Stimulated activated naive B cell treated with anti-CD40 and anti-IgM and Interleukin-4, amounts not matched to agents 10 μg/mL and 1 μg/mL and 100 μg/mL, for 72 hours (primary cell): Measurements from ENCODE around the gene LYZL2.
"Not testable (repeated sequence)": the region's sequence is repeated elsewhere in the genome, so short reads cannot be mapped to it uniquely, and the experiment has no call there.

ENCODE experiments used
- ATAC-seq, 2 donors: fragments of 150-1000 bp; cut with Tn5 transposase; replicated peaks; 2 replicates each; pipeline ENCODE4 v1.10.0; 2021; ENCODE audit warnings: moderate library complexity in 1 of 2
- DNase-seq: peaks from one replicate; pipeline ENCODE4 v3.0.0; 2021
- H3K27ac Mint-ChIP-seq: one replicate; pipeline ENCODE4 v1.8.0; 2022; ENCODE audit warnings: mild to moderate bottlenecking, mixed read lengths
- H3K27me3 Mint-ChIP-seq, 2 donors: one replicate each; pipeline ENCODE4 v1.8.0; 2022; ENCODE audit warnings: mixed read lengths in 2 of 2
- H3K36me3 Mint-ChIP-seq, 2 donors: one replicate each; pipeline ENCODE4 v1.8.0; 2022; ENCODE audit warnings: mixed read lengths in 2 of 2, mild to moderate bottlenecking in 1 of 2
- H3K4me1 Mint-ChIP-seq, 2 donors: one replicate each; pipeline ENCODE4 v1.8.0; 2022; ENCODE audit warnings: mixed read lengths in 2 of 2, mild to moderate bottlenecking in 1 of 2
- H3K4me3 Mint-ChIP-seq, 2 donors: one replicate each; pipeline ENCODE4 v1.8.0; 2022; ENCODE audit warnings: mild to moderate bottlenecking in 2 of 2, mixed read lengths in 2 of 2, moderate library complexity in 1 of 2
- H3K9me3 Mint-ChIP-seq, 2 donors: one replicate each; pipeline ENCODE4 v1.8.0; 2022; ENCODE audit warnings: mixed read lengths in 2 of 2, mild to moderate bottlenecking in 1 of 2

Gene LYZL2

DNA sequence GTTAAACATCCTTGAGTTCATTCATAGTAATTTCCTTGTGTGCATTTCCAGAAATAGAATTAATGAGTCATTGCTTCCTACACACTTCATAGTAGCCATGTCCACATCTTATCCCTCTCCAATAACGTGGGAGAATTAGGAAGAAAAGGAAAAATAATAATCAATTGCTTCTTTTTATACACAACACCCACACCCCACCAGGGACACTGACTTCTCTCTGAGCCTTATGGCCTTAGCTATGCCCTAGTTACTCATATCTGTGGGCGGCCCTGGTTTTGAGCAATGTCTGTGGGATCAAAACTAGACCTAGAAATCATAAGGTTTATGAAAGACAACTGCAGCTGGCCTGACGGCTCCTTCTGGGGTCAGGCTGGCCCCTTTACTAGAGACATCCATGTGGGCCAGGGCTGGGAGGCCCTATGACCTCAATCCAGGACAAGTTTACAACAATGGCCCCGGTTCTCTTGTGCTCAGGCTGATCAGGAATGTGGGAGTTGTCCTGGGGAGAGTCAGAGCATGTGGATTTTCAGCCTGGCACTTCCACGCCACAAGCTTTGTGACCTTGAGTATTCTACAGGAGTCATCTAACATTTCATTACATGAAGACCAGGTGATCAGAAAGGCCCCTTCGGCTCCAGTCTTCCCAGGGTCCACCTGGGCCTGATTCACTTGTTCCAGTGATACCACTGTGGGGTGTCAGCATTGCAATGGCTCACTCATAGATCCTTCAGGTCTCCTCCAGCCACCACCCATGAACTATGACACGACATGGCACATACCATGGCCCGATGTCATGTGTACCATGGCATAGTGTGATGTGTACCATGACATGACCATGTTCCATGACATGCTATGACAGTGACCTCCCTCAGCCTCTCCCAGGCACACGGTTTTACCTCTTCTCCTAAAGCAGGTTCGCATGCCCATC is 22.2 kb upstream of the LYZL2 start:
- H3K4me3 Mint-ChIP-seq, H3K36me3 Mint-ChIP-seq, H3K9me3 Mint-ChIP-seq, DNase-seq, H3K4me1 Mint-ChIP-seq, ATAC-seq, H3K27ac Mint-ChIP-seq: not testable (repeated sequence)
- peaks cover 33 to 49% of the 10 kb centered on the region in 2 donors for H3K27me3 Mint-ChIP-seq

DNA sequence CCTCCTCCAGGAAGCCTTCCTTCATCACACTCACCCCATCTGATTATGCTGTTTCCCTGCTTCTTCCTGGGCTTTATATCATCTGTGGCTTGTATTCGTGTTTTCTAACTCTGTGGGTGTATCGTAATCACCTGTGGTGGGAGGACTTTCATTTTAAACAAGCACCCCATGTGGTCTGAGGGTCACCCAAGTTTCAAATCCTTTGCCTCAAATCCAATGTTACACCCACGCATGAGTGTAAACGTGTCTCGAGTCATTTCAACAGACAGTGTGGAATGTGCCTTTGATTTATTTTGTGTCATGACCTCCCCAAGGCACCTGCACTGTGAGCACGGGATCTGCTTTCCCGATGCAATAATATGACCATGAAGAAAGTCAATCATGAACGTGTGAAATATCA is 17.5 kb upstream of the LYZL2 start:
- H3K9me3 Mint-ChIP-seq, result peaks cover 0 to 2% of the 10 kb centered on the region in 2 donors
- no peak overlapping the region for H3K27ac Mint-ChIP-seq
- no peak for DNase-seq
- H3K4me3 Mint-ChIP-seq, result no peak overlapping the region
- peaks cover 42 to 65% of the 10 kb centered on the region in 2 donors for H3K27me3 Mint-ChIP-seq
- no peak for ATAC-seq
- peaks cover 0 to 2% of the 10 kb centered on the region in 2 donors for H3K4me1 Mint-ChIP-seq
- no peaks in the 10 kb centered on the region for H3K36me3 Mint-ChIP-seq

DNA sequence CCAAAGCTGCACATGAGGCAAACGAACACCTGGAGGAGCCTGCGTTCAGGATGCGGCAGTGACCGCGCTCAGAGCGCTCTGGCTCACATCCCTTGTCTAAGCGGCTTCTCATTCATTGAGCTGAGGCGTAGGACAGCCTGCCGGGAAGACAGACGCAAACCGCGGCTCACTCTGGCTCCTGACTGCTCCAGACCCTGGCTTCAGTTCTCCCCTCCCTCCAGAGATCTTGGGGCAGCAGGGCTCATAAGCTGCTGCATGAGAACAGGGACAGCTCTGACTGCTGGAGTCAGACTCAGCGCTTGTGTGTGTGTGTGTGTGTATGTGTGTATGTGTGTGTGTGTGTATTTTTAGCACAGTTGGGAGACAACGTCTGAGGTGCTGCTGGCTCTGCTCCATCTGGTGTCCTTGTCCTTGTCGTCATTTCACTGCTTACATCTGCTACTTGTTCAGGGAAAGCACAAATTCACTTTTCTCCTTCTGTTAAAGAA is 15.8 kb upstream of the LYZL2 start:
- Mint-ChIP-seq H3K4me1 (peaks cover 0 to 2% of the 10 kb centered on the region in 2 donors), H3K9me3 (peaks cover 0 to 2% of the 10 kb centered on the region in 2 donors), H3K27ac (no peak overlapping the region), H3K4me3 (no peak overlapping the region), H3K36me3 (no peaks in the 10 kb centered on the region), H3K27me3 (peaks cover 40 to 63% of the 10 kb centered on the region in 2 donors)
- ATAC-seq (peak in 1 of 2 donors; percentile 39), DNase-seq (no peak)

DNA sequence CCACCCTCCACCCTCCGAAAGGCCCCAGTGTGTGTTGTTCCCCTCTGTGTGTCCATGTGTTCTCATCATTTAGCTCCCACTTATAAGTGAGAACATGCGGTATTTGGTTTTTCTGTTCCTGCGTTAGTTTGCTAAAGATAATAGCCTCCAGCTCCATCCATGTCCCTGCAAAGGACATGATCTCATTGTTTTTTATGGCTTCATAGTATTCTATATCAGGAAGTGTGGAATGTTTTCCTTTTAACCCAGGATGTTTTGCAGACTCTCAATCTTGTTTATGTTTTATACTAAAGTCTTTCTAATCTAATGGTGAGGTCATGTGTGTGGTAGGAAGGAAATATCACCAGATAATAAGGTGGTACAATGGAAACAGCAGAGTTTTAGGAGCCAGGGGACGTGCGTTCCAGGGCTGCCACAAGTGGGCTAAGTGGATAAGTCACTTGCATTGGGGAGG is 14.9 kb upstream of the LYZL2 start:
- not testable (repeated sequence) for H3K36me3 Mint-ChIP-seq, ATAC-seq, H3K4me3 Mint-ChIP-seq, DNase-seq, H3K4me1 Mint-ChIP-seq, H3K27ac Mint-ChIP-seq, H3K9me3 Mint-ChIP-seq
- peaks cover 40 to 63% of the 10 kb centered on the region in 2 donors for H3K27me3 Mint-ChIP-seq

DNA sequence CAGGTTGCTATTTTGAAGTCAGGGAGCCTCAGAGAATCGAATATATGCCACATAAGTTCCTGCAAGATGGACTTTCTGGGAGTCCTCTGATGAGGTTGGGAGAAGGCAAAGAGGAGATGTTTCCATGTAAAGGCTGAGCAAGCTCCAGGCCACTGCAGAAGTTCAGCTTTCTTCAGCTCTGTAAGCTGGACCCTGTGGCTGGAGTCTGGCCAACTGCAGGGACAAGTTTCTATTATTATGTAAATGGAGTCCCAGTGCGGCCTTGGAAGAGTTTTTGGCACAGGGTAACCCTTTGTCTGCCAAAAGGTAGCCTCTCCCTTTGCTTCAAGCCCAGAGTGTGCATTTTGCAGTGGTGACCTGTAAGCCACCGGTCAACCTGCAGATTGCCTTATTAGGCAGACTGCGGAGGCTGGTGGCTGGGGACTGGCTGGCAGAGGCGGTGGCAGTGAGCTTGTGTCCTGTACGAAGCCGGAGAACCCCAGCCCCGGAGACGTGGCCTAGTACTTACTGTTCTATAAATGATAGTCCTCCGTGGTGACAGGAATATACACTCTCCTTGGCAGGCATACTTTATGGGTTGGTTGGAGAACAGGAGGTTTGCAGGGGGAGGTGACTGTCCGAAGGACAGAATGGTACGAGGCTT is 14.1 kb upstream of the LYZL2 start:
- not testable (repeated sequence) for DNase-seq, H3K4me1 Mint-ChIP-seq, H3K27ac Mint-ChIP-seq, H3K4me3 Mint-ChIP-seq, ATAC-seq, H3K36me3 Mint-ChIP-seq, H3K9me3 Mint-ChIP-seq
- peaks cover 35 to 58% of the 10 kb centered on the region in 2 donors for H3K27me3 Mint-ChIP-seq

DNA sequence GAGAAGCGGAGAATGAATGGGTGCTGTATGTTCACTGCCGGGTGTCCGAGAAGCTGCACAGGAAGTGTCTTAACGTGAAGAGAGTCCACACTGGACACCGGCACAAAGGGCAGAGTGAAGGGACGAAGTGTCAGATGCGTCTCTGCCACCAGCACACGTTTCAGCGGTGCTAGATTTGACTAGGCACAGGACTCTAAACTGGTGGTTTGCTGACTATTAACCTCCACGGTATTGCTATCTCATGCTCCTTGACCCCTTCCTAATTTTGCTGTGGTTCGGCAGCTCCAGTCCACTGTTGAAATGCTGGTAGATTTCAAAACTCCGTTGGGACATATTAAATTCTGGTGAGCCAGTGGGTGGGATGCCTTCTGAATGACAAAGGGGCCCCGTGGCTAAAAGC is 13.3 kb upstream of the LYZL2 start:
- not testable (repeated sequence) for H3K9me3 Mint-ChIP-seq, H3K4me3 Mint-ChIP-seq, DNase-seq, H3K27ac Mint-ChIP-seq, H3K36me3 Mint-ChIP-seq, H3K4me1 Mint-ChIP-seq, ATAC-seq
- H3K27me3 Mint-ChIP-seq, result peaks cover 35 to 54% of the 10 kb centered on the region in 2 donors

- Mint-ChIP-seq H3K27ac (no peak overlapping the region), H3K36me3 (no peaks in the 10 kb centered on the region), H3K27me3 (peaks cover 22 to 32% of the 10 kb centered on the region in 2 donors), H3K4me1 (no peaks in the 10 kb centered on the region), H3K4me3 (no peak overlapping the region), H3K9me3 (no peaks in the 10 kb centered on the region)
- DNase-seq (no peak), ATAC-seq (no peak)
Observed at GRCh38 chr10:30639946-30640786, 10.6 kb upstream of the LYZL2 start.

DNA sequence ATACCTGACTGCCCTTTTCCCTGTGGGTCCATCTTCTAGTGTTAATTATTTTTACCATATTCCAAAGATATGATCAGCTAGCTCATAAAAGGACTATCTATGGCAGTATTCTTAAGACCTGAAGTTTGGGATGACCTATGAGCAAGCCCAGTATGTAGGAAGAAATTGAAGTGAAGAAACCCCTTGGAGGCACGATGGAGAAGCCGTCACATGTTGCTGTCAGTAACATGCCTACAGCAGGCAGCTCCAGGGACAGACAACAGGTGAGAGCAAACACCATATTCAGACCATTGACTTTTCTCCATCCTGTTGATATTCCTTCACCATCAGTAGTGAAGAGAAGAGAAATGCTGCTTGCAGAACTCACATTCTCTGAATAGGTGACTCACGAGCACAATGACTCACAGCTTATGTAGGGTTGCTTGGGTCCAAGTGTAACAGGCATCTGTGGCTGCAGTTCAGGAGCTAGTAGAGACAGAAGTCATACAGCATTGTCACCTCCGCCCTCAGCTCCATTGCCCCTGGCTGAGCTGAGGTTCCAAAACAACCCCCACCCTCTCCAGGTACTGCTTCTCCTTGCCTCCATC is 8.4 kb upstream of the LYZL2 start:
- DNase-seq, result no peak
- no peak overlapping the region for H3K4me3 Mint-ChIP-seq
- no peak for ATAC-seq
- H3K27me3 Mint-ChIP-seq, result peaks cover 24 to 31% of the 10 kb centered on the region in 2 donors
- no peaks in the 10 kb centered on the region for H3K9me3 Mint-ChIP-seq
- H3K4me1 Mint-ChIP-seq, result no peaks in the 10 kb centered on the region
- no peak overlapping the region for H3K27ac Mint-ChIP-seq
- H3K36me3 Mint-ChIP-seq, result no peaks in the 10 kb centered on the region

- DNase-seq (no peak), ATAC-seq (no peak)
- no peaks in the 10 kb centered on the region for H3K36me3 Mint-ChIP-seq
- no peak overlapping the region for H3K4me3 Mint-ChIP-seq
- H3K27ac Mint-ChIP-seq, result no peak overlapping the region
- peaks cover 29 to 31% of the 10 kb centered on the region in 2 donors for H3K27me3 Mint-ChIP-seq
- no peaks in the 10 kb centered on the region for H3K4me1 Mint-ChIP-seq
- H3K9me3 Mint-ChIP-seq, result no peaks in the 10 kb centered on the region
Observed at GRCh38 chr10:30631188-30631587, 1.6 kb upstream of the LYZL2 start.

- Mint-ChIP-seq H3K27ac (no peak overlapping the region), H3K27me3 (peaks cover 26 to 28% of the 10 kb centered on the region in 2 donors), H3K36me3 (no peaks in the 10 kb centered on the region), H3K4me3 (no peak overlapping the region), H3K4me1 (no peaks in the 10 kb centered on the region), H3K9me3 (no peaks in the 10 kb centered on the region)
- no peak for DNase-seq
- no peak for ATAC-seq
Observed at GRCh38 chr10:30630571-30630970, 1.0 kb upstream of the LYZL2 start.

DNA sequence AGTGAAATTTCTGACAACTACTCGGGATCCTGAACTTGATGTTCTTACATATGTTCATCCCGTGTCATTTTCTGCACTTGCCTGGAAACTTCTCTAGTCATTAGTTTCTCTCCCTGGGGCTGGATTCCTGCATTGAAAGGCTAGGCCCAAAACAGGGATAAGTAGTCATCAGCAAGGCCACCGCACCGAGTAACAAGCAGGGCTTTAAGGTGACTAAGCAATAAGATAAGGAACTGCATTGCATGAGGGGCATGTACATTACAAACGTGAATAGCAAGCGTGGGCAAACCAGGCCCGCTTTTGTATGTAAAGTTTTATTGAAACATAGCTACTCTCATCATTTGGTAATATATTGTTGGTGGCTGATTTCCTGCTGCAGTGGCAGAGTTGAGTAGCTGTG is 977 bp downstream of the LYZL2 start:
- not testable (repeated sequence) for H3K9me3 Mint-ChIP-seq, H3K4me1 Mint-ChIP-seq, H3K4me3 Mint-ChIP-seq, H3K36me3 Mint-ChIP-seq, H3K27ac Mint-ChIP-seq, ATAC-seq, DNase-seq
- H3K27me3 Mint-ChIP-seq, result peaks cover 21 to 24% of the 10 kb centered on the region in 2 donors

DNA sequence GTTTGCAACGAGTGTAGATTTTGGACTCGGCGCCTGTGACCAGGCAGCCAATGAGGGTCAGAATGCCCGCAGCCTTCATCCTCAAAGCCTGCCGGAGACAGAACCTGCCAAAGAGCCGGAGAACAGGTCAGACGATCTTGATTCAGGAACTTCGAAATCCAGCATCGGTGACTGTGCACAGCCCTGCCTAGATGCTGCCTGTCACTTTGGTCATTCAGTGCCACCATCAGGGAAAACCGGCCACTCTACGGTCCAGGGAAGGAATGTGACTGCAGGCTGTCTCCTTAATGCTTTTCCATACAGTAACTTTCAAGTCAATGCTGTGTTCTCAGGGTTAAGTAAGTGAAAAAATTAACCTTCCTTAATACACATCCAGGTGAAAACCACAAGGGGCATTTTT is 2.7 kb downstream of the LYZL2 start:
- not testable (repeated sequence) for H3K36me3 Mint-ChIP-seq, H3K4me1 Mint-ChIP-seq, H3K9me3 Mint-ChIP-seq, H3K4me3 Mint-ChIP-seq, ATAC-seq, DNase-seq, H3K27ac Mint-ChIP-seq
- peaks cover 10 to 13% of the 10 kb centered on the region in 2 donors for H3K27me3 Mint-ChIP-seq

DNA sequence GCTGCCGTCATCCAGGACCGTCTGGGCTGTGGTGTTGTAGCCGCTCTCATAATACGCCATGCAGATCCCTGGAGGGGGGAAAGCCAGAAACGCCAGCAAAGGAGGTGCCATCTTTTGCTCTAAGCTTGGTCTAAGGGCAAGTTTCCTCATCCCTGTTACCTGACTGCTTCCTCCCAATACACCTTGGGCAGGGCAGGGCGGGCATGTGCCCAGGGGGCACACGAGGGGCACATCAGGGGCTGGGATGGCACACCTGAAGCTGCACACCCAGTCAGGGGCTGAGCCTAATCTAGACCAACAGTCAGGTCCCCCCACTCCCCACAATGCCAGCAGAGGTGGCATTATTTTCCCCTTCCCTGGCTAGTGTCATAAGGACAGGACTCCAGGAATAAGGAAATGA is 3.4 kb downstream of the LYZL2 start:
- not testable (repeated sequence) for ATAC-seq, H3K36me3 Mint-ChIP-seq, H3K9me3 Mint-ChIP-seq, H3K4me1 Mint-ChIP-seq, H3K27ac Mint-ChIP-seq, DNase-seq, H3K4me3 Mint-ChIP-seq
- H3K27me3 Mint-ChIP-seq, result peaks cover 11 to 13% of the 10 kb centered on the region in 2 donors

DNA sequence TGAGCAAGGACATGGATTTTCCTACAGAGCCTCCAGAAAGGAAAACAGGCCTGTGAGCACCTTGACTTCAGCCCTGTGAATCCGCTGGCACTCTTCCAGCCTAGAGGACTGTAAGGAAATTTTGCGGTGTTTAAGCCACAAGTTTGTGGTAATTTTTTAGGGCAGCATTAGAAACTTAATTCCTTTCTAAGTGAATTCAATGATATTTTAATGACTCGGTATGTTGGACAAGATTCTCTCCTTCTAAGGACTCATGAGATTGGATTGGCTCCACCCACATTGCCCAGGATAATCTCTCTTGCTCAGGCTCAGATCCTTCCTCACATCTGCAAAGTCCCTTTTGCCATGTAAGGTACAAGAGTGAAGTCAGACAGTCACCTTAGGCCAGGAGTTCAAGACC is 4.5 kb downstream of the LYZL2 start:
- Mint-ChIP-seq H3K9me3 (no peaks in the 10 kb centered on the region), H3K4me3 (no peak overlapping the region), H3K27ac (no peak overlapping the region), H3K36me3 (no peaks in the 10 kb centered on the region), H3K27me3 (peaks cover 22% of the 10 kb centered on the region in 2 donors), H3K4me1 (no peaks in the 10 kb centered on the region)
- DNase-seq (no peak), ATAC-seq (no peak)
